GM18511 (cell line): ENCODE measurements around the gene TNFRSF1B.

Experiments used
- ATAC-seq: cut with Tn5 transposase; IDR thresholded peaks from one replicate; pipeline ENCODE4 v1.9.1; 2021; ENCODE audit warnings: mild to moderate bottlenecking, moderate library complexity; ENCODE audit not compliant: unreplicated experiment

Gene TNFRSF1B

DNA sequence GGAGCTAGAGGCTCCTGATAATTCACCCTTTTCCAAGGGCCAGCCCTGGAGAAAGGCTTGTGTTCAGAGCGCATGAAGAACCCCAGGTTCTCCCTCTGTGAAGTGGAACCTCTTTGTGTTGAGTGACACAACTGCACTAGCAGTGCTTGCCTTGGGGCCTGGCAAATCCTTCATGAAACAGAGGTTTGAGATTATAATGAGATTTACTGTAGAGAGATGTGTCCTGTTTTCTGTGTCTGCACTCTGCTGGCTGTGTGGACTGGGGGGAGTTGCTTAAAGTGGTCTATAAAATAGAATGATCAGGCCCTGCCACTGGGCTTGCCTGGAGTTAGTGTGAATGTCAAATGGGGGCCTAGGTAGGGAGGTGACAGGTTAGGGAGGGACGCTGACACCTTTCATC lies 11.5 kb upstream of the TNFRSF1B start:
- no peak for ATAC-seq

GRCh38 chr1:12157366-12158231 lies 9.2 kb upstream of the TNFRSF1B start:
- no peak for ATAC-seq

DNA sequence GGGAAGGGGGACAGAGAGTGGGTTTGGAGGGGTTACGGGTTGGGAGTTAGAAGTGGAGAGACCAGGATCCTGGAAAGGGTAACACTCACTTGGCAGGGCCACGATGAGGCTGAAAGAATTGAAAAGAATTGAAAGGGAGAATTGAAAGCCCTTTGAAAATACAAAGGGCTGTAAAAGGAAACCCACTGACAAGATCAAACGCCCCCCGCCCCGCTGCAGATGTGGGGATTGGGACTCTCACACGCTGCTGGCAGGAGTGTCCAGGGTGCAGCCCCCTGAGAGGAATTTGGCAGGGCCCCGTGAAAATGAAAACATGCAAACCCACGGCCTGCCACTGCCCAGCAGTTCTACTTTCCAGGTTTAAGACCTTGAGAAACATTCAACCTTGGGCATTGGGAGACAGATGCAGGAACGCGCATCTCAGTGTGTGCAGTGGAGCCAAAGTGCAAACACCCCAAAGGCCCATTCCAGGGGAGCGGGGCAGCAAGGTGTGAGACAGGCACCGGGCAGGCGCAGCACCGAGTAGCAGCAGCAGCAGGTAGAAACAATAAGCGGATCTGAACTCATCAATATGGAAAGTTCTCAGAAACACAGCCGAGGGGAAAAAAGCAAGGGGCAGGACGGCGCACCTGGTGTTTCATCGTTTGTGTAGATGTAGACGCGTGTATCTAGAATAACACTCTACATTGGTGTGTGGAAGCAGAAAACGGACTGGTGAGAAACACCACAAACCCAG lies 8.3 kb upstream of the TNFRSF1B start:
- ATAC-seq: no peak

GRCh38 chr1:12159816-12160215 lies 7.0 kb upstream of the TNFRSF1B start:
- ATAC-seq: no peak

GRCh38 chr1:12161324-12161661 lies 5.5 kb upstream of the TNFRSF1B start:
- ATAC-seq: no peak

DNA sequence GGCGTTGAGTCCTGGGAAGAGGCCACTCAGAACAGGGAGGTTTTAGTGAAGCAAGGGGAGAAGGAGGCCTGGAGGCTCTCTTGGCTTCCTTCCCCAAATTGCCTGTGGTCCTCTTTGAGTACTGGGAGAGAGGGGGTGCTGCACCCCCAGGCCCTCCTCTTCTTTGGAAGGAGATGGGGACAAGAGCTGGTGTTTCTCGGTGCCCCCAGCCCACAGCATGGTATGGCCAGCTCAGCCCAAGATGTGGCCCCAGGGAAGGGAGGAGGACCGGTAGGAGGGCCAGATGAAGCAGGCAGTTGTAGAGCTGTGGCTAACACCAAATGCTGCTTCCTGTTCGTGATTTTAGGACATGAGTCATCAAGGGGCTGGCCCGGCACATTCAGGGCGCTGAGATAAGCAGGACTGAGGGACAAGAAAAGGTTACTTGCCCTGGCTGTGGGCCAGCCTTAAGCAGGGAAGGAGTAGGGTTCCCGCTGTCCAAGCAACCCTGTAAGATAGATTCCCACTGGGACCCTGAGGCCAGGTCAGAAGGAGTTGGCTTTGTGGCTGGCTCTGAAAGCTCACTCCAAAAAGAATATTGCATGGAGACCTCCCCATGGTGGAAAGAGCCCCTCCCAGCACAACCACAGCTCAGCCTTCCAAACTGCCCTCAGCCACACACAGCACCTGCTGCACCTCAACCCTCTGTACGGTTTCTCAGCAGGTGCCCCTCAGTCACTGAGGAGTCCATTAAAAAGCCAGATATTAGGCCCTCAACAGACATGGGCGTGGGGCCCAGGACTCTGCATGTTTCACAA lies 4.9 kb upstream of the TNFRSF1B start:
- peak; percentile 85 for ATAC-seq

GRCh38 chr1:12162459-12163137 lies 4.2 kb upstream of the TNFRSF1B start:
- ATAC-seq: no peak

- no peak for ATAC-seq
Observed at GRCh38 chr1:12163210-12163609, 3.6 kb upstream of the TNFRSF1B start.

DNA sequence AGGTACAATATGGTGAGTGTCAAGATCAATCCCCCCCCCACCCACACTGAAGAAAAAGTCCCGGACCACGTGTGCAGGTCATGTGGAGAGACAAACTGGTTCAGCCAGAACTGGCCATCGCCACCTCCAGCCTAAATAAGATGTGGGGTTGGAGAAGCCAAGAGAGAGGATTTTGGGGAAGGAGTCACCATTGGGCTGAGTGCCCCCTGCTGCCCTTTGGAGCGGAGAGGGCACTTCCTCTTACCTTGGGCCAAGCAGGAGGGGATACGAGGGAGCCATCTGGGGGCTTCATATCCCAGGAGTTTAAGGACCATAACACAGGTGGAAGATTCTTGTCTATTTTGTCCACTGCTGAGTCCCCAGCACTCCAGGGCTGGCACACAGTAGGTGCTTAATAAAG lies 2.6 kb upstream of the TNFRSF1B start:
- ATAC-seq: no peak

DNA sequence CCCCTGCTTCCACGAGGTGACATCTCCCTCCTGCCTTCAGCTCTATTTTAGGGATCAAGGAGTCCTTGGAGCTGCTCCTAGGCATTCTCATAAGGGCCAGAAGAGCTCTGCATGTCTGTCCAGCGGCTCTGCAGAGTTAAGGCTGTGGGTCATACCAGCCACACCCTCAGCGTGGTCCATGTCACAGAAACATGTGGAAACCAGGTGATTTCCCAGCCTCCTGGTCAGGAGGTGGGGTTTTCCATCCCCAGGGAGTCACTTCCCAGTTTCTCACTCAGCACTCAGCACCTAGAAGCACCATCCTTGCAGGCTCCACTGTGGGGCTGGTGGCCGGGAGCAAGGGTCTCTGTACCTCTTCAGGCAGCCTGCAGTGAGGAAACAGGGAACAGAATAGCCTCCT lies 1.4 kb upstream of the TNFRSF1B start:
- ATAC-seq: no peak

GRCh38 chr1:12167493-12168429 lies 970 bp downstream of the TNFRSF1B start:
- ATAC-seq: peak; percentile 40

GRCh38 chr1:12168451-12169160 lies 1.8 kb downstream of the TNFRSF1B start:
- no peak for ATAC-seq

- ATAC-seq: no peak
Observed at GRCh38 chr1:12169442-12170135, 2.8 kb downstream of the TNFRSF1B start.

DNA sequence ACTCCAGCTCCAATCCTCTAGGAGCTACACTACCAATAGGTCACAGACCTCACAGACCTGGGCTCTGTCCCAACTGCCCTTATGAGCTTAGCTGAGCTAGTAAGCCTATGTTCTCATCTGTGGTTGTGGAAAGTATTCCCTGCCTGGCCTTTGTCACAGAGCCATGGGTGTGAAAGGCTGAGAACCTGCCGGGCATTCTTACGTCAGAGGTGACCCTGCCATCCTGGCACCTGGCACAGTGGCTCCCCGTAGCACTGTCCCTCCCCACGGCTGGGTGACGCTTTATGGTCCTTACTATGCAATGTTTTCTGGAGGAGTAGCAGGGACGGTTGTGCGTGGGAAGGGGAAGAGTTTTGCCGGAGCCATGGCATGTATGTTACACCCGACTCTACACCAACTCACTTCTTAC lies 3.5 kb downstream of the TNFRSF1B start:
- no peak for ATAC-seq

DNA sequence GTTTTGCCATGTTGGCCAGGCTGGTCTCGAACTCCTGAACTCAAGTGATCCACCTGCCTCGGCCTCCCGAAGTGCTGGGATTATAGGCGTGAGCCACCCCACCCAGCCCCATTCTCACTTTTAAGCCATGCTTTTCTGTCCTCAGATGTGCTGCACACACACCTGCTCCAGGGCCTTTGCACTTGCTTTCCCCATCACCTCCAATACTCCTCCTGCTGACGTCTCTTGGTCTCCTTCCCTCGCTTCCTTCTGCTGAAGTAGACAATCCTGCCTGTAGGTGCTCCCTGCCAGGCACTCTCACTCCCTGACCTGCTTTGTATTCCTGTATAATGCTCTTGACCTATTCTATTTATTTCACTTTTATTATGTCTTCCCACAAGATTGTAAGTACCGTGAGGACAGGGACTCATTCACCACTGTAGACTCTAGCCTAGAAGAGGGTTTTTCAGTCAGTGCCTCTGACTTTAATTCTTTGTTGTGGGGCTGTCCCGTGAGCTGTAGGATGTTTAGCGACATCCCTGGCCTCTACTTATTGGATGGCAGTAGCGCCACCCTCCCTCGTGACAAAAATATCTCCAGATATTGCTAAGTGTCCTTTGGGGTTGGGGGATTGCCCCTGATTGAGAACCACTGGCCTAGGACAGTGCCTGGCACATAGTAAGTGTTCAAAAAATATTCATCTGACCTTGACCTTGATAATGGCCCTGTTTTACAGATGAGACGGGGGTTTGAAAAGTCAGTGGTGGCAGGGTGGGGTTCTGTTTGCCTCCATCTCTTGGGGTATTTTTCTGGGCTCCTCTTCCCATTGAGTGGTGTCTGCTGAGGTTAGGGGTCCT lies 4.6 kb downstream of the TNFRSF1B start:
- no peak for ATAC-seq

DNA sequence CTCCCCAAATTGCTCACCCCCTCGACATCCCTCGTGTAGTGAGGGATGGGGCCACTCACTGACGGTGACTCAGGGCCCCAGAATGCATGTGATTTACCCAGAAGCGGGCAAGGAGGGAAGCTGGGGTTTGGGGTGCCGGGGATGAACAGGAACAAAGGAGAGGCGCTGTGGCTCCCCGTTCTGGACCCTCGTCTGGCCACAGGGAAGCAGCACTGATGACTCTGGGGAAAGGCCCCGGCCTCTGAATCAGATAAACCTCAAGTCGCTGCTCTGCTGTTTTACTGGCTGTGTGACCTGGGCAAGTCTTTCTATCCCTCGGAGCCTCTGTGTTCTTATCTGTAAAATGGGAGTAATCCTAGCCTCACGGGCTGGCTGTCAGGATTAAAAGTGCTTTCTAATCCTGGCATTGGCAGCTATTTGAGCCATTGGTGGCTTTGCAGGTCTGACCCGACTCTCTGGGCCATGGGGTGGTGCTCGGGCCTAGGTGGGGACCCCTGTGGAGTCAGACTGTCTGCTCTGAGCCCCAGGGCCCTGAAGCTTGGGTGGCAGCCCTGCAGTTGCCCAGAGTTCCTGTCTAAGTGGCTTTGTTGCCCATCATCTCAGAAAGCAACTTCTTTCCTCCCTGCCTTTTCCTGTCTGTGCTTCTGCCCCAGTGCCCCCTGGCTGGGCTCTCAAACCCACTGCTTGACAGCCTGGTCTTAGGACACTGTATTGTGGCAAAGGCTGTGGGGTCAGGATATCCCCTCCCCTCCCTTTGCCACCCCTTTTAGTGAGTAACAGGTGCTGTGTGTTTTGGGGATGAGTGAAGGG lies 5.5 kb downstream of the TNFRSF1B start:
- ATAC-seq: no peak

- no peak for ATAC-seq
Observed at GRCh38 chr1:12173041-12173509, 6.3 kb downstream of the TNFRSF1B start.
